SH-SY5Y (cell line): ENCODE measurements around the gene PGRMC1.

ENCODE experiments used
- GATA2 ChIP-seq: IDR thresholded peaks from 2 replicates; pipeline ENCODE4 v1.6.1; 2011; ENCODE audit warnings: mild to moderate bottlenecking, low read depth, low read length
- GATA3 ChIP-seq: IDR thresholded peaks from 2 replicates; pipeline ENCODE4 v1.6.1; 2011; ENCODE audit warnings: low read depth, mild to moderate bottlenecking, low read length, moderate library complexity

The PGRMC1 gene

GRCh38 chrX:119266364-119266995 lies 30.4 kb downstream of the PGRMC1 start:
- TF ChIP-seq GATA2 (no peak), GATA3 (no peak)

- TF ChIP-seq GATA3 (no peak), GATA2 (no peak)
These were observed 36.9 kb downstream of the PGRMC1 start for GRCh38 chrX:119272882-119273419.

DNA sequence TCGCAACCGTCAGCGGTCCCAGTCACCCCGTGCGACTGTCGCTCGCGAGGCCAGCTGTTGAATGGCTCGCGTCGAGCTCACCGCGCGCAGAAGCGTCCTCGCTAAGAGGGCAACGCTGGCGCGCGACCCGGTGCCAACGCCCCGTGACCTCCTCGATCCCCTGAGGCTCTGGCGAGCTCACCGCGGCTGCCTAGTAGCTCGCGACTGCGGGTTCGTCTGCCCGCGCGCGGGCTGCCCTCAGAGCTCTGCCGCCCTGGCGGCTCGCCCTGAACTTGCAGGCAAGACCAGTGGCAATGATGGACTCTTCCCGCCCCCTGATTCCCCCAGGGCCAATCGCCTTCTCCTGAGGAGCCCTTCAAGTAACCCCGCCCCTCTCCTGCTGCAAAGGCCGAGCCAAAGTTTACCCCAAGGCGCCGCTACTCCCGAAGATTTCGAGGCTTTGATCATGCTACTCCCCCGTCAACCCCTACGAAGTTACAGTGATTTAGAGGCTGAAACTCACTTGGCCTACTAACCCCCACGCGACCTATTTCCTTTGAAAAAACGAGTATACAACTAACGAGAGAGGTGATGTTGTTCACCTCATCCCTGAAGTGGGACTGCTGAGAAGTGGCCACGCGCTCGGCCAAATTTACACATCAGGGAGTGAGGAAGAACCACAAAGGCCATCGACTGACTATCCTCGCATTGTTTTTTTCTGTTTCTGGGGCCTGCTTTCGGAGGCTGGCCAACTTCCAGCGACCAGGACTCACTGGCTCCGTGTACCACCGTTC lies 37.5 kb downstream of the PGRMC1 start:
- TF ChIP-seq GATA3 (no peak), GATA2 (no peak)

DNA sequence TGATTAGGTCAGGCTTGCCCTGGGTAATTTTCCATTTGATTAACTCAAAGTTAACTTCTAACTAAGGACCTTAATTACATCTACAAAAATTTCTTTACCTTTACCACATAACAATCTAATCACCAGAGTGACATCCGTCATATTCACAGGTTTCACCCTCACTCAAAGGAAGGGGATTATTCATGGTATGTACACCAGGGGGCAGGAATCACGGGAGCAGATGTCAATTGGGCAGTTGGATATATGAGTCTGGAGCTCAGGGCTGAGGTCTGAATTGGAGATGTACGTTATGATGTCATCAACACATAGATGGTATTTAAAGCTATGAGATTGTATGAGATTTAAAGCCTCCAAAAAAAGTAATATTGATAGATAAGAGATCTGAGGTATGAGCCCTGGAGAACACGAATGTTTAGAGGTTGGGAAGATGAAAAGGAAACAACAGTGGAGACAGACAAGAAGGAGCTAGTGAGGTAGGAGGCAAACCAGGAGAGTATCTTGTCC lies 52.9 kb downstream of the PGRMC1 start:
- TF ChIP-seq GATA3 = no peak
- no peak for TF ChIP-seq GATA2

GRCh38 chrX:119290476-119290875 lies 54.4 kb downstream of the PGRMC1 start:
- TF ChIP-seq GATA3 = no peak
- TF ChIP-seq GATA2 = no peak

- no peak for TF ChIP-seq GATA3
These were observed 56.4 kb downstream of the PGRMC1 start for GRCh38 chrX:119292445-119292844.
